Measurements from ENCODE around the gene PCED1B.
"Not testable (repeated sequence)": the region's sequence is repeated elsewhere in the genome, so short reads cannot be mapped to it uniquely, and the experiment has no call there.

Gene PCED1B

GRCh38 chr12:47213396-47213795, 134.0 kb downstream of the PCED1B start:
- 100% methylated on average over 1 of the region's 3 CpGs for WGBS
- no peak overlapping the region for H3K27ac ChIP-seq (ENCODE audit: low read depth, low read length)
- no peaks in the 10 kb centered on the region for H3K36me3 ChIP-seq (ENCODE audit: insufficient read depth, low read length)
- no peaks in the 10 kb centered on the region for H3K27me3 ChIP-seq (ENCODE audit: insufficient read depth, low read length)
- H3K9ac ChIP-seq (ENCODE audit: low read depth, low read length) = no peak overlapping the region
- H3K9me3 ChIP-seq (ENCODE audit: insufficient read depth, low read depth, low read length) = no peaks in the 10 kb centered on the region
- peaks cover 6% of the 10 kb centered on the region; the same call in 1 of the 2 replicates for H3K4me1 ChIP-seq (ENCODE audit: insufficient read depth, low read length)
- no peak overlapping the region for H3K4me3 ChIP-seq (ENCODE audit: low read length)

- H3K9ac ChIP-seq (ENCODE audit: low read depth, low read length) = no peak overlapping the region
- WGBS = 98% methylated on average over 2 of the region's 3 CpGs
- H3K4me1 ChIP-seq (ENCODE audit: insufficient read depth, low read length) = peaks cover 6% of the 10 kb centered on the region; the same call in 1 of the 2 replicates
Observed at GRCh38 chr12:47214001-47214619, 134.7 kb downstream of the PCED1B start.

GRCh38 chr12:47214771-47215170, 135.3 kb downstream of the PCED1B start:
- Histone ChIP-seq H3K36me3 (ENCODE audit: insufficient read depth, low read length) (no peaks in the 10 kb centered on the region), H3K4me3 (ENCODE audit: low read length) (no peak overlapping the region), H3K4me1 (ENCODE audit: insufficient read depth, low read length) (peaks cover 5% of the 10 kb centered on the region; the same call in 1 of the 2 replicates), H3K9me3 (ENCODE audit: insufficient read depth, low read depth, low read length) (no peaks in the 10 kb centered on the region), H3K27ac (ENCODE audit: low read depth, low read length) (no peak overlapping the region), H3K9ac (ENCODE audit: low read depth, low read length) (no peak overlapping the region), H3K27me3 (ENCODE audit: insufficient read depth, low read length) (no peaks in the 10 kb centered on the region)
- WGBS = 97% methylated on average over 7 of the region's 7 CpGs

More at GRCh38 chr12:47214001-47214619, 134.7 kb downstream of the PCED1B start:
- no peaks in the 10 kb centered on the region for H3K36me3 ChIP-seq (ENCODE audit: insufficient read depth, low read length)
- no peaks in the 10 kb centered on the region for H3K9me3 ChIP-seq (ENCODE audit: insufficient read depth, low read depth, low read length)
- H3K27ac ChIP-seq (ENCODE audit: low read depth, low read length) = no peak overlapping the region
- H3K27me3 ChIP-seq (ENCODE audit: insufficient read depth, low read length) = no peaks in the 10 kb centered on the region
- H3K4me3 ChIP-seq (ENCODE audit: low read length) = no peak overlapping the region

- no peak overlapping the region for H3K4me3 ChIP-seq (ENCODE audit: low read length)
- no peaks in the 10 kb centered on the region for H3K9me3 ChIP-seq (ENCODE audit: insufficient read depth, low read depth, low read length)
- no peaks in the 10 kb centered on the region for H3K36me3 ChIP-seq (ENCODE audit: insufficient read depth, low read length)
- H3K9ac ChIP-seq (ENCODE audit: low read depth, low read length) = no peak overlapping the region
- H3K27me3 ChIP-seq (ENCODE audit: insufficient read depth, low read length) = no peaks in the 10 kb centered on the region
- peaks cover 12% of the 10 kb centered on the region for H3K4me1 ChIP-seq (ENCODE audit: insufficient read depth, low read length)
- H3K27ac ChIP-seq (ENCODE audit: low read depth, low read length) = no peak overlapping the region
- WGBS = 96% methylated on average over 7 of the region's 8 CpGs
Observed at GRCh38 chr12:47216150-47216677, 136.8 kb downstream of the PCED1B start.

GRCh38 chr12:47217595-47217869, 138.1 kb downstream of the PCED1B start:
- H3K9me3 ChIP-seq (ENCODE audit: insufficient read depth, low read depth, low read length); H3K36me3 ChIP-seq (ENCODE audit: insufficient read depth, low read length); H3K27me3 ChIP-seq (ENCODE audit: insufficient read depth, low read length); H3K27ac ChIP-seq (ENCODE audit: low read depth, low read length); H3K9ac ChIP-seq (ENCODE audit: low read depth, low read length); H3K4me3 ChIP-seq (ENCODE audit: low read length): not testable (repeated sequence)
- H3K4me1 ChIP-seq (ENCODE audit: insufficient read depth, low read length) = peaks cover 21% of the 10 kb centered on the region
- 97% methylated on average over 8 of the region's 8 CpGs for WGBS

- H3K4me3 ChIP-seq (ENCODE audit: low read length) = no peak overlapping the region
- 90% methylated on average over 8 of the region's 8 CpGs for WGBS
- no peaks in the 10 kb centered on the region for H3K9me3 ChIP-seq (ENCODE audit: insufficient read depth, low read depth, low read length)
- H3K27me3 ChIP-seq (ENCODE audit: insufficient read depth, low read length) = no peaks in the 10 kb centered on the region
- H3K4me1 ChIP-seq (ENCODE audit: insufficient read depth, low read length) = peaks cover 28% of the 10 kb centered on the region
- H3K9ac ChIP-seq (ENCODE audit: low read depth, low read length) = no peak overlapping the region
- no peak overlapping the region for H3K27ac ChIP-seq (ENCODE audit: low read depth, low read length)
- H3K36me3 ChIP-seq (ENCODE audit: insufficient read depth, low read length) = no peaks in the 10 kb centered on the region
Observed at GRCh38 chr12:47218191-47218654, 138.8 kb downstream of the PCED1B start.

- Histone ChIP-seq H3K27me3 (ENCODE audit: insufficient read depth, low read length) (no peaks in the 10 kb centered on the region), H3K9me3 (ENCODE audit: insufficient read depth, low read depth, low read length) (no peaks in the 10 kb centered on the region), H3K9ac (ENCODE audit: low read depth, low read length) (no peak overlapping the region), H3K36me3 (ENCODE audit: insufficient read depth, low read length) (no peaks in the 10 kb centered on the region), H3K4me1 (ENCODE audit: insufficient read depth, low read length) (peaks cover 35% of the 10 kb centered on the region), H3K4me3 (ENCODE audit: low read length) (no peak overlapping the region), H3K27ac (ENCODE audit: low read depth, low read length) (no peak overlapping the region)
- 83% methylated on average over 3 of the region's 3 CpGs for WGBS
Observed at GRCh38 chr12:47219243-47219642, 139.8 kb downstream of the PCED1B start.

GRCh38 chr12:47221256-47222023, 142.0 kb downstream of the PCED1B start:
- Histone ChIP-seq H3K27ac (ENCODE audit: low read depth, low read length) (no peak overlapping the region; the same call in 1 of the 2 replicates), H3K9ac (ENCODE audit: low read depth, low read length) (no peak overlapping the region), H3K9me3 (ENCODE audit: insufficient read depth, low read depth, low read length) (no peaks in the 10 kb centered on the region), H3K4me3 (ENCODE audit: low read length) (no peak overlapping the region), H3K36me3 (ENCODE audit: insufficient read depth, low read length) (no peaks in the 10 kb centered on the region), H3K27me3 (ENCODE audit: insufficient read depth, low read length) (no peaks in the 10 kb centered on the region), H3K4me1 (ENCODE audit: insufficient read depth, low read length) (peaks cover 52% of the 10 kb centered on the region)
- 95% methylated on average over 2 of the region's 2 CpGs for WGBS

GRCh38 chr12:47222520-47223030, 143.2 kb downstream of the PCED1B start:
- WGBS = 25% methylated on average over 3 of the region's 3 CpGs

GRCh38 chr12:47223031-47223847, 143.8 kb downstream of the PCED1B start:
- peak overlapping the region; percentile 87 for H3K27ac ChIP-seq (ENCODE audit: low read depth, low read length)
- no peaks in the 10 kb centered on the region for H3K36me3 ChIP-seq (ENCODE audit: insufficient read depth, low read length)
- peaks cover 57% of the 10 kb centered on the region for H3K4me1 ChIP-seq (ENCODE audit: insufficient read depth, low read length)
- no peaks in the 10 kb centered on the region for H3K9me3 ChIP-seq (ENCODE audit: insufficient read depth, low read depth, low read length)
- peak overlapping the region; percentile 71 for H3K9ac ChIP-seq (ENCODE audit: low read depth, low read length)
- WGBS = 3% methylated on average over 7 of the region's 7 CpGs
- H3K4me3 ChIP-seq (ENCODE audit: low read length) = peak overlapping the region; percentile 32
- no peaks in the 10 kb centered on the region for H3K27me3 ChIP-seq (ENCODE audit: insufficient read depth, low read length)

More at GRCh38 chr12:47222520-47223030, 143.2 kb downstream of the PCED1B start:
- H3K9me3 ChIP-seq (ENCODE audit: insufficient read depth, low read depth, low read length) = no peaks in the 10 kb centered on the region
- H3K4me1 ChIP-seq (ENCODE audit: insufficient read depth, low read length) = peaks cover 57% of the 10 kb centered on the region
- no peaks in the 10 kb centered on the region for H3K36me3 ChIP-seq (ENCODE audit: insufficient read depth, low read length)
- H3K4me3 ChIP-seq (ENCODE audit: low read length) = peak overlapping the region; percentile 32; the same call in 1 of the 2 replicates
- H3K27ac ChIP-seq (ENCODE audit: low read depth, low read length) = peak overlapping the region; percentile 87
- H3K9ac ChIP-seq (ENCODE audit: low read depth, low read length) = peak overlapping the region; percentile 55
- no peaks in the 10 kb centered on the region for H3K27me3 ChIP-seq (ENCODE audit: insufficient read depth, low read length)

All from HUES64 (cell line).